GM19099 (cell line): ENCODE results near the gene CYP26C1.

Experiments
- POLR2A ChIP-seq: IDR thresholded peaks from 3 replicates; pipeline ENCODE4 v1.6.1; 2011; ENCODE audit warnings: low read depth; ENCODE audit not compliant: insufficient read length; ENCODE audit errors: extremely low read depth

Gene CYP26C1

DNA sequence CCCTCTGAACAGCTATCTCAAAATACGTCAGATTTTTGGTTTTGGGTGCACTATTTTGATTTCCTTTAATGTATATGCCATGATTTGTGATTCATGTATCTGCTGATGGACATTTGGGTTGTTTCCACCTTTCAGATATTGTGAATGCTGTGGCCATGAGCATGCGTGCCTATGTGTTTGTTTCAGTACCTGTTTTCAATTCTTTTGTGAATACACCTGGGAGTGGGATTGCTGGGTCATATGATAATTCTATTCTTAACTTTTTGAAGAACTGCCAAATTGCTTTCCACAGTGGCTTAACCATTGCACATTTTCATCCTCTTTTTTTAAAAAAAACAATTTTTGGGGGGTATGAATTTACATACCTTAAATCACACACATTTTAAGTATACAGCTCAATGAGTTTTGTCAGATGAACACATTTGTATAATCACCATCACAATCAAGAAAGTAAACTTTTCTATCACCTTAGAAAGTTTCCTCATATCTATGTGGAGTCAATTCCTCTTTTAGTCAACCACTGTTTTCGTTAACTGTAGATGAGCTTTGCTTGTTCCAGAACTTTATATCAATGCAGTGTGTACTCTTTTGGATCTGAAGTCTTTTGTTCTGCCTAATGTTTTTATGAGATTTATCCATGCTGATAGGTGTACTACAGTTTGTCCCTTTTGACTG, 50.0 kb downstream of the CYP26C1 start:
- TF ChIP-seq POLR2A: no peak

GRCh38 chr10:93113042-93113441, 52.4 kb downstream of the CYP26C1 start:
- TF ChIP-seq POLR2A: no peak

GRCh38 chr10:93115661-93116383, 55.2 kb downstream of the CYP26C1 start:
- no peak for TF ChIP-seq POLR2A
